Right renal pelvis (tissue), 4 donors: ENCODE measurements around the gene FAM124A. TPM values are rescaled to one million over a fixed set of nuclear protein-coding genes. Genes with fewer than 3 reads are reported as not detected.

Source experiments
- DNase-seq, 4 donors: peaks; one replicate each; pipeline ENCODE4 v3.0.0-alpha.2; 2013; ENCODE audit warnings: low read depth in 4 of 4, low spot score in 3 of 4, missing footprints in 1 of 4
- polyA plus RNA-seq, 4 donors: library from polyadenylated mRNA; unstranded; fragments of 120-200 nt; gene quantifications; one replicate each; pipeline ENCODE4 v1.2.1, GENCODE V29; 2013; ENCODE audit not compliant: insufficient read length in 4 of 4

FAM124A gene
- 1 to 10 TPM; 4.2 to 5.3 (median 4.4) TPM for polyA plus RNA-seq

DNA sequence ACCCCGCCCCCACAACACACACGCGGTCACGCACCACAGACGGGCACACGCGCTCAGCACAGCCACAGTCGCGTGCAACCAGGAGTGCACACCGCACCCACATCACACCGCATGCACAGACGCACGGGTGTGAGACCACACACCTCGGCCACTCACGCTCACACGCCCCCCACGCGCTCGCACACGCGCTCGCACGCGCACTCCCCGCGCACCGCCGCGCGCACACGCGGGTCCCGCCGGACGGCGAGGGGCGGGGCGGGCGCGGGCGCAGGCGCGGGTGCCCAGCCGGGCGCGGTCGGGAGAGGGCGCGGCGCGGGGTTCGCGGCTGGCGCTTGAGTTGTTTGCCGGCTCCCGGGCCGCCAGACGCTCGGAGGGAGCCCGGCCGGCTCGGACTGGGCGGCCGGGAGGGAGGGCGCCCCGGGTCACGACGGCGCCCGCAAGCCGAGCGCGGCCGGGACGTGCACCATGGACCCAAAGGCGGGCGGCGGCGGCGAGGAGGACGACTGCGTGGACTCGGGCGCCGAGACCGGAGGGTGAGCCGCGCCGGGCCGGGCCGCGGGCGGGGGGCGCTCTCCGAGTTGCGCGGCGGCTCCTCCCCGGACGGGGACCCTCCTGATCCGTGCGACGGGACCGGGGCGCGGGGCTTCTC, at the start of gene FAM124A:
FAM124A (plus strand) TSS at position 362 of the 649 bp plus-strand sequence; CDS start at position 466, 104 bp downstream.
- DNase-seq = no peak

- DNase-seq = no peak
Measured at GRCh38 chr13:51175021-51175420, 47.2 kb upstream of the FAM124A start.

- no peak for DNase-seq
Measured at GRCh38 chr13:51175639-51176038, 46.6 kb upstream of the FAM124A start.

DNA sequence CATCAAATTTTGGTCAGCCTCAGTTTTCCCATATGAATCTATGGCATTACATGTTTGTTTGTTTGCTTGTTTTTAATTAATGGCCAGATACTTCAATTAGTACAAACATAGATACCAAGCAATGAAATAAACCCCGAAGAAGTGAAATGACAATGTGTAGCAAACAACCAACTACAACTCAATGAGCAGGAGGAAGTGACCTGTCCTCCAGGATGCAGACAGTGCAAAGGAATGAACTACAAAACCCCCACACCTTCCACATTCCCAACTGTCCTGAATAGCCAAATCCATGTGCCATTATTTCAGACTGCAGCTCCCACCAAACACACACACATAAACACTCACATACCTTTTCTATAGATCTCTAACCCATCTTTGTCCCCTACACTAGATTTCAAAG, 45.0 kb upstream of the FAM124A start:
- no peak for DNase-seq

GRCh38 chr13:51178456-51179074, 43.6 kb upstream of the FAM124A start:
- DNase-seq = no peak

DNA sequence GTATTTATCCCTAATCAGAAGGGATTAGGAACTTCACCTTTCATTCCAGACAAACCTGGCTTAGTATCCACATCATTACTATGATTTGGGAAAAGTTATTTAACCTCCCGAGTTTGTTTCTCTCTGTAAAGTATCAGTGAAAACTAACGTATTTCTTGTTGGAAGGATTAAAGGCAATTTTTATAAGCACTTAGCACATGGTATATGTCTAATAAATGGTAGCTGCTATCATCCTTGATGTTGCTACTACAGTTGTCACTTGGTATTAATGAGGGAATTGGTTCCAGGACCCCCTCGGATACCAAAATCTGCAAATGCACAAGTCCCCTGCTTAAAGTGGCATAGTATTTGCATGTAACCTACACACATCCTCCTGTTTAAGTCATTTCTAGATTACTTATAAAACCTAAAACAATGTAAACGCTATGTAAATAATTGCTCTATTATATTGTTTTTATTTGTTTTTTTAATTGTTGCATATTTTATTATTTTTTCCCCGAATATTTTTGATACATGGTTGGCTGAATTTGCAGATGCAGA, 42.7 kb upstream of the FAM124A start:
- DNase-seq = no peak

- DNase-seq = no peak
Measured at GRCh38 chr13:51180853-51181511, 41.2 kb upstream of the FAM124A start.

- DNase-seq = no peak
Measured at GRCh38 chr13:51181786-51182383, 40.3 kb upstream of the FAM124A start.

GRCh38 chr13:51191743-51192142, 30.5 kb upstream of the FAM124A start:
- no peak for DNase-seq

- DNase-seq = no peak
Measured at GRCh38 chr13:51192348-51192747, 29.9 kb upstream of the FAM124A start.

DNA sequence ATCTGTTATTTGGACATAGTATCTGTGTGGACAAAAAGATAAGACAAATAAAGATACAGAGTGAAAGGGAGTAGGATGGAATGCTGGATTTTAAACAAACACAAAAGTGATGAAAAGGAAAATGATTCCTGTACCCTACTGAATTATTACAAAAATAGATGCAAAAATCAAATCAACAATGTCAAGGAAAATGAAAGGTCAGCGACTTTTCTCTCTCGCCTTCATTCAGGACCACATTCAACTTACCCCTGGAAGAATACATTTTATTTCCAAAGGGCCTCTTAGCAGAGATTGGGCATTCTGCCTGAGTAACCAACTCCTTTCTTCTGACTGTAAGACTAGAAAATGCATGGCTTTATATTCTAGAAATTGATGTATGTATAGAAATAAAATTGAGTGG, 28.8 kb upstream of the FAM124A start:
- no peak for DNase-seq

DNA sequence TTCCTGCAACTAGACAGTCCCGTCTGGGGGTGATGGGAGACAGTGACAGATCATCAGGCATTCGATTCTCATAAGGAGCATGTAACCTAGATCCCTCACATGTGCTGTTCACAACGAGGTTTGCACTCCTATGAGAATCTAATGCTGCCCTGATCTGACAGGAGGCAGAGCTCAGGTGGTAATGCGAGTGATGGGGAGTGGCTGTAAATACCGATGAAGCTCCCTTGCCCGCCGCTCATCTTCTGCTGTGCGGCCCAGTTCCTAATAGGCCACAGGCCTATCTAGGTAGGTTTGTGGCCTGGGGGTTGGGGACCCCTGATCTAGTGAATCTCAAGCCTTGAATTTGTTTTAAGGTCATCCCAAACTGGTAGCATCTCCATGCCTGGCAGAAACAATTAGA, 27.3 kb upstream of the FAM124A start:
- no peak for DNase-seq

- no peak for DNase-seq
Measured at GRCh38 chr13:51201886-51202285, 20.3 kb upstream of the FAM124A start.

- no peak for DNase-seq
Measured at GRCh38 chr13:51202477-51203046, 19.6 kb upstream of the FAM124A start.

DNA sequence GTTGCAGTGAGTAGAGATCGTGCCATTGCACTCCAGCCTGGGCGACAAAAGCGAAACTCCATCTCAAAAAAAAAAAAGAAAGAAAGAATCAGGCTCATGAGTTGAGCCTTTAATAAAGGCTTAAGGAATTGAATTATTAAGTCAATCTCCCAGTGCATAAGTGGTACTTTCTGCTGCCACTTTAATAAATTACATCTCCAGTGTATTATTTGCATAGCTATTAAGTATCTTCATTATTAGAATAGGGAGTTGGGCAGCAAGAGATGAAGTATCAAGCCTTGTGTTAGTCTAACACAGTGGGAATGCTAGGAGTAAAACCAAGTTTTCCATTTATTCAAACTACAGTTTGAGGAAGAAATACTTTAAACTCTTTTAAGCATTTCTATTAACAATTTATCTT, 15.6 kb upstream of the FAM124A start:
- DNase-seq = no peak

DNA sequence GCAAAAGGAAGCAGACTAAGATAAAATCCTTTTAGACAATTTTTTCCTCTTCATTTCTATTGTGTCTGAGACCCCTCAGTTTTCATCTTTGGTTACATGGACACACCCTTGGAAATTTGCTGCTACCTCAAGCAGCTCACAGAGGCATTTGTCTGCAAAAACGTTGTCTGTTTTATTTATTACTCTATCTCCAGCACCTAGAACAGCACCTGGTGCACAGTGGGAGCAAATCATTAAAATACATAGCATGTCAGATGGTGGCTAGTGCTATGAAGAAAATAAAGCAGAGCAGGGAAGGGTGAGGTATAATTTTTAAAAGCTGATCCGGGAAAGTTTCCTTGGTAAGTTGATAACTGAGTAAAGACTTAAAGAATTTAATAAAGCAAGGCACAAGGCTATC, 14.3 kb upstream of the FAM124A start:
- DNase-seq = no peak

DNA sequence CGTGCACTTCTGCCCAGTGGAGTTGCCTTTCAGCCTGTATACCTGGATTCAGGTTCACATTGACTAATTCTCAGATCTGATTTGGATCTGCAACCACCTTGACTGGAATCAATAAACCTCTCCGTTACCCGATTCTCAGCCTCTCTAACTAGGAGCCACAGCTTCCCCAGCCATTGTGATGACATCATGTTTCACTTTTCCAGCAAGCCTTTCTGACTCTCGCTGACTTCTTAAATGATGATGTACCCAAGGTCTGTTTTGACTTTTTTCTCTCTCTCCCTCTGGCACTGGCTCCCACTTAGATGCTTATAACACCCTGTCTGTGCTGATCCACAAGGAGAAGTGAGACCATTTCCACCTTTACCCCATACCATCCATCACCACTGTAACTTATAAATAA, 13.5 kb upstream of the FAM124A start:
- DNase-seq = no peak

GRCh38 chr13:51211910-51212309, 10.3 kb upstream of the FAM124A start:
- DNase-seq = no peak

GRCh38 chr13:51212758-51213157, 9.4 kb upstream of the FAM124A start:
- DNase-seq = no peak

- no peak for DNase-seq
Measured at GRCh38 chr13:51213173-51213728, 8.9 kb upstream of the FAM124A start.

DNA sequence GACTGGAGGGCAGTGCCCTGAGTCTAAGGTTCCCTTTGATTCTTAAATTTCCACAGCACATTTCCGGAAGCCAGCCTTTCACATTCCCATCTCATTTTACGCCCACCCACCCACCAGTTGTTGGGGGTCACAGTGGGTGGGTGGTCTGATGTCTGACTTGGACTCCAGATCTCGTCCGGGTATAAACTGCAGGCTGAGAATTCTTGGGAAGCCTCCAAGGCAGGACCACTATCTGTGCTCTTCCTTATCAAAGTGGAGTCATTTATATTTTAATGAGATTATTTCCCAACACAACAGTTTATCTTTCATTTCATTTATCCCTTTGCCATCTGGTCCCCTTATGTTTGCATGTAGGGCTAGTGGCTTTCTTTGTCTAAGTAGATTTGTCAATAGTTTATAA, 3.6 kb upstream of the FAM124A start:
- no peak for DNase-seq
